ENCODE results near the gene SYNPR.

SYNPR gene

GRCh38 chr3:63532521-63532920 lies 254.4 kb downstream of the SYNPR start:
- DNase-seq (ENCODE audit: low spot score): no peak

DNA sequence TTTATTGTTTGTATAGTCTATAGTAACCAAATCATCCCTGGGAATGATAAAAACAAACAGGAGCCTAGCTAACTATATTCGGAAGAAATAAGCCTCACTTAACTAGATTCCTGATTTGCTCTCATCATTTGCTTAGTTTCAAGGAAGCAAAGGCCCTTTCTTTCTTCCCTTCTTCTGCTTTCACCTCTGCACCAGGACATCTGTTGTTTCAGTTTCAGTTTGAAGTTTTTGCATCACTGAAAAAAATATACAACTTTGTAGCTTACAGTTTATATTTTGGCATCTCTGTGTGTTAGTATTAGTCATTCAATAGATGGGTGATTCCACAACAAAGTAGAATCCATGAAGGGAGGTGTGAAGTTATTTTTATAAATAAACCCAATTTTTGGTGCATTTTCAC lies 260.8 kb downstream of the SYNPR start:
- no peak for DNase-seq (ENCODE audit: low spot score)

DNA sequence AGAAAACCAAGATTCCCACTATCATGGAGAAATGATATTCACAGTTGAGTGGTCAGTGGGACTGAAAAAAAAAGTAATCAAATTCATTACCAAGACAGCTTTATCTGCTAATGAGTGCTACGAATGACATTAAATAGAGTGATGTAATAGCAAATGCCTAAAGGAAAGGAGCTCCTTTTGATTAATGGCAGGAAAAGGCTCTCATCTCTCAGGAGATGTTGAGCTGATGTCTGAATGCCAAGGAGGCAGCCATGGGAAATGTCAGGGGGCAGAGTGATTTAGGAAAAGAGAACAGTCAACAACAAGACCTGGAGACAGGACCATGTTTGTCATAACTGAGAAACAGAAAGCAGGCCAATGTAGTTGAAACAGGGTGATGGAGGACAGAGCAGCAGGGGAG lies 277.7 kb downstream of the SYNPR start:
- DNase-seq (ENCODE audit: low spot score): no peak

DNA sequence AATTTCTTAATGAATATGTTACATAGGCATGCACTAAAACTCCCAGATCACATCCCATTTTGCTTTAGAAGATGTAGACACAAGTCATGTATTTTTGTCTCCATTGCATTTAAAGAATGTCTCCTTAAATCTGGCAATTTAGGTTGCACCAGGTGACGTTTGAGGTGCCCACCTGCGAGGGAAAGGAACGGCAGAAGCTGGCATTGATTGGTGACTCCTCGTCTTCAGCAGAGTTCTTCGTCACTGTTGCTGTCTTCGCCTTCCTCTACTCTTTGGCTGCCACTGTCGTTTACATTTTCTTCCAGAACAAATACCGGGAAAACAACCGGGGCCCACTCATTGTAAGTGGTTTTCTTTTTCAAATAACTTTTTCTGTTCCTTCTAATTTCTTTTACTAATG lies 278.3 kb downstream of the SYNPR start:
- DNase-seq (ENCODE audit: low spot score): no peak

DNA sequence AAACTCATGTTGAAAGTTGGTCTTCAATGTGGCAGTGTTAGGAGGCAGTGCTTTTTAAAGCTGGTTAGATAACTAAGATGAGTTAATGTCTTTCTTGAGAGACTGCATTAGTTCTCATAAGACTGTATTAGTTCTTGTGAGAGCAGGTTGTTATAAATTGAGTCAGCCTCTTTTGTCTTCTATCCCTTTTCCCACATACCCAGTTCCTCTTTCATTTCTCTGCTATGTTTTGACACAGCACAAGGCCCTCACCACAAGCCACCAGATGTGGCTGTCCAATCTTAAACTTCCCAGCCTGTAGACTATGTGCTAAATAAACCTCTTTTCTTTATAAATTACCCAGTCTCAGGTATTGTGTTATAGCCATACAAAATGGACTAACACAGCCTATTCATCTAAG lies 279.8 kb downstream of the SYNPR start:
- no peak for DNase-seq (ENCODE audit: low spot score)

- DNase-seq (ENCODE audit: low spot score): no peak
Observed at GRCh38 chr3:63559884-63560283, 281.8 kb downstream of the SYNPR start.

DNA sequence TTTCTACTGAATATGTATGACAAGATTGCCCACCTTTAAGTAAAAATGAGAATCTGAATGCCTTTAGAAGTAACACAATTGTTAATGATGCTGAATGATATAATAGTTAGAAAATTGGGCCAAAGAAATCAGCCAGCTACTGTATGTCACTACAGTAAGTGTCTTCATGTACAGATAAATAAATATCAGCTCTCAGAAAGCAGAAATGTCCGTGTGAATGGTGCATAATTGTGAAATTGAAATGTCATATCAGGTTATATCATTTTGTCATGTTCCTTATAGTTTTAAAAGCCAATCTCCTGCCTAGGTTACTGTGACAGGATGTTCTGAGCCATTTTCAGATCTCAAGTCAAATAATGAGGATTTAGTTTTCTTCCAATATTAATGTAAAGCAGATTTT lies 283.8 kb downstream of the SYNPR start:
- no peak for DNase-seq (ENCODE audit: low spot score)

GRCh38 chr3:63562323-63562722 lies 284.2 kb downstream of the SYNPR start:
- DNase-seq (ENCODE audit: low spot score): no peak

GRCh38 chr3:63563572-63563971 lies 285.5 kb downstream of the SYNPR start:
- DNase-seq (ENCODE audit: low spot score): no peak

DNA sequence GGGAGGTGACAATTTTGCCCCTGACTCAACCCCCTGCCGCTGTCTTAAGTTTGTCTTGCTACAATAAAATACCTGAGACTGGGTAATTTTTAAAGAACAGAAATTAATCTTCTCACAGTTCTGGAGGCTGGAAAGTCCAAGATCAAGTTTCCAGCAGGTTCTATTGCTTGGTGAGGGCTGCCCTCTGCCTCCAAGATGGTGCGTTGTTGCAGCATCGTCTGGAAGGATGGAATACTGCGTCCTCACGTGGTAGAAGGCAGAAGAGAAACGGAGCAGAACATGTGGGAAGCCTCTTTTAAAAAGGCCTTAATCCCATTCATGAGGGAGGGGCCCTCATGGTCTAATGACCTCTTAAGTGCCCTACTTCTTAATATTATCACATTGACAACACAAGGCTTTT lies 287.1 kb downstream of the SYNPR start:
- DNase-seq (ENCODE audit: low spot score): no peak

DNA sequence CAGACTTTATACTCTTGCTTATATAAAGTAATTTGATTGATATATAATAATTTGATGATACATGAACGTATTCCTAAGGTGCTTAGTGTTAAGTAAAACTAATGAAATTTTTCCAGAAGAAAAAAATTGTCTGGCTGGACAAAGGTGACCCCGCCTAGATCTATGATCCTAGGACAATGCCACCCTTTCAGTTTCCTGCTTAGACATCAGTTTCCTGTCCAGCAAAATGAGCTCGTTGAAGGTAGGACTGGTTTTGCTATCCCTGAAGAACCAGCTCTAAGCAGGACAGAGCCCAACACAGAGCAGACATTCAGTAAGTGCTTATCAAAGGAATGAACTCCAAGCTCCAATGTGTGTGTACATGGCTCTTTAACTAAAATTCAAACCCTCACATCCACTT lies 293.6 kb downstream of the SYNPR start:
- no peak for DNase-seq (ENCODE audit: low spot score)

GRCh38 chr3:63576846-63577245 lies 298.7 kb downstream of the SYNPR start:
- DNase-seq (ENCODE audit: low spot score): no peak

DNA sequence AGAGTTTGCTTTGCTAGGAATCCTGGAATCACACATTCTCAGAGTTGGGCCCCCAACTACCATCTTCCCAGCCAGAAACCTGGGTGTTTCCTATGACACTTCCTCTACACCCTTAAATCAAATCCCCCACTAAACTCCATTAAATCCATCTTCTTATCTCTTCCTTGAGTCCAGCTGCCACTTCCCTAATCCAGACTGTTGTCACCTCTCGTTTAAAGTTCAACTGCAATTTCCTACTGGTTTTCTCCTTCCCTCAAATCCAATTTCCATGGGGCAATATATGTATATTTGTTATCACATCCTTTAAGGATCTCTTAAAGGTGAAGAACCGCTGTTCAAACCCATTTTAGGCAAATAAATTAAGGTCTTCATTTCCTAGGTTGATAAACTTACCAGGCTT lies 300.8 kb downstream of the SYNPR start:
- DNase-seq (ENCODE audit: low spot score): no peak

- DNase-seq (ENCODE audit: low spot score): no peak
Observed at GRCh38 chr3:63580151-63580550, 302.0 kb downstream of the SYNPR start.

DNA sequence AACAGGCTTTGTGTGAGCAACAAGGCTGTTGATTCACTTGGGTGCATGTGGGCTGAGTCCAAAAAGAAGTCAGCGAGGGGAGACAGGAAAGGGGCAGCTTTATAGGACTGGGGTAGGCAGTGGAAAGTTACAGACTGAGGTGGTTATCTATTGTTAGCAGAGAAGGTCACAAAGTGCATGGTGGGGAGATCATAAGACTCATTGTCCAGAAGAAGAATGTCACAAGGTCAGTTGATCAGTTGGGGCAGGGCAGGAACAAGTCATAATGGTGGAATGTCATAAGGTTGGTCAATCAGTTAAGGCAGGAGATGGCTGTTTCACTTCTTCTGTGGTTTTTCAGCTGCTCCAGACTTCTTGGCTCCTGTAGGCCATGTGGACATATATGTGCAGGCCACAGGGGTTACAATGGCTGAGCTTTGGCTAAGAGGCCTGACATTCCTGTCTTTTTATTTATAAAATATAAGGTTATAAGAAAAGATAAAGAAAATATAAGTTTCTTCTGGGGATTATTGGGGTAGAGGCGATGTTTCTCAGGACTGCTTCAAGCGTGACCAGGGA lies 304.9 kb downstream of the SYNPR start:
- no peak for DNase-seq (ENCODE audit: low spot score)

- DNase-seq (ENCODE audit: low spot score): no peak
Observed at GRCh38 chr3:63584681-63585080, 306.6 kb downstream of the SYNPR start.

DNA sequence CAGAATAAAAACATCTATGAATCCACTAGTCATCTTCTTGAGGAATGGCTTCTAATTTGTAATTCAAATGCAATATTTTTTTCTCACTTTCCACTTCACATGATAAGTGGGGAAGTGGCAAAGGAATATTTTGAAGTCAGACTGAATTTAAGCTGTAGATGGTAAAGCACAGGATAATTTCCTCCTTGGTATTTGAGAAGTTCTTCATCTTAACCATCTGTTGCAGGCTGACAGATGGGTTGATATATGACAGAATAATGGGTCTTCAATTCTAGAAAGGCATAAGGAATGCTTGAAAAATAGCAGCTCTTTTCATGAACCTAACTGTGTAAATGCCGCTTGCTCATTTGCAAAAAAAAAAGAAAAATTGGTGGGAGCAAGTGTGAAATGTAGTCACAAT lies 307.8 kb downstream of the SYNPR start:
- DNase-seq (ENCODE audit: low spot score): no peak

DNA sequence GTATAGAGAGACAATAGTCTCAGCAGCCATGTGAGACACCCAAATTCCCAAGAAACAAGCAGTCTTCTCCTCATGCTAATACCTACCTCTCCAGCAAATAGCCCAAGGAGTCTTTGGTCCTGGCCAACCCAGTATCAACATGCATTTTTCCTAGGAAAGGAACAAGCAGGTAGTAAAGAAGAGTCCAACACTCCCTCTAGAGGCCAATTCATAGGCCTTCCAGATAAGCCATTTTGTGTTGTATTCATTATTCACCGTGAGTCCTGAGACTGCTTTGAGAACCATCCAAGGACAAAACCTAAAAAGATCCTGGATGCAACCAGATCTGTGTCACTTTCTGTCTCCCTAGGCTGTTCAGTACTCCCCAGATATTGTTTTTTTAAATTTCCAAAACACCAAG lies 310.8 kb downstream of the SYNPR start:
- DNase-seq (ENCODE audit: low spot score): no peak

DNA sequence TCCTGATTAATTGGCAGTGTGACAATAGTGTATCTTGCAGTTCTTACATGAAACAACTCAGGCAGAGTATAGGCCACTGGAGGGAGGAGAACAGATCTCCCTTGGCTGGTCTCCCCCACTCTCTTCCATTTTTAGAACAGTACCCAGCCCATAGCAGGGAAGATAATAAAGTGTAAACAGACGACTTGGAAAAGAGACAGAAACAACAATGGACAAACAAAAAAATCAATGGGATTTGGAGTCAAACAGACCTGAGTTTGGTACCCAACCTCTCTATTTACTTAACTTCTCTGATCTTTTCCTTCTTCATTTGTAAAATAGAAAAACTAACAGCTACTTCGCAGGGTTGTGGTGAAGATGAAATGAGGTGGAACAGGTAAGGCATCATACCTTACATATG lies 315.7 kb downstream of the SYNPR start:
- no peak for DNase-seq (ENCODE audit: low spot score)

DNA sequence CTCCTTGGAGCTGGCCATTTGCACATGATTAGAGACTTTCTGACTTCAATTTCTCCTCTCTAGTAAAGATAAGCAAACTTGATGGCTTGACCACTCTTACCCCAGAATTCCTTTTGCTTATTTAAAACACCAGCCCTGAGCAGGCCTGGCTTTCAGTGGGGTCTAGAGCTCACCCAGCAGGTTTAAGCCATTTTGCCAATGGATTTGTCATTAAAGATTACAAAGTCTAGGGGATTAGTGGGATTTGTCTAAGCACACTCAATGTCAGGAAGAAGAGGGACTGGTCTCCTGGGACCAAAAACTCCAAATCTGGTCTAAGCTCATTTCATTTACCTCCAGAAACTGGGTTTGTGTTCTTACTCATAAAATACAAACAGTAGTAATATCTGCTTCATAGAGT lies 317.1 kb downstream of the SYNPR start:
- DNase-seq (ENCODE audit: low spot score): no peak

GRCh38 chr3:63597019-63597418 lies 318.9 kb downstream of the SYNPR start:
- DNase-seq (ENCODE audit: low spot score): no peak

- no peak for DNase-seq (ENCODE audit: low spot score)
Observed at GRCh38 chr3:63607716-63608115, 329.6 kb downstream of the SYNPR start.

DNA sequence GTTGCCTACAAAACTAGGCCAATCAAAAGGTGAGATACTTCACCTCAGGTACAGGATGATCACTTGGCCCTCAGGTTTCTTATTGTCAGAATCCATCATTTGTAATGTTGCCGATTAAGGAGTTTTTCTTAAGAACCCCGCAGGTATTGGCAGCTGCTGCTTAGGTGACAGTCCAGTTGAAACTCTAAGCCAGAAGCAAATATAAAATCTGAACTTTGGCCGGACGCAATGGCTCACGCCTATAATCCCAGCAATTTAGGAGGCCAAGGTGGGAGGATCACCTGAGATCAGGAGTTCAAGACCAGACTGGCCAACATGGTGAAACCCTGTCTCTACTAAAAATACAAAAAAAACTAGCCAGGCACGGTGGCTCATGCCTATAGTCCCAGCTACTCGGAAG lies 331.3 kb downstream of the SYNPR start:
- no peak for DNase-seq (ENCODE audit: low spot score)

DNA sequence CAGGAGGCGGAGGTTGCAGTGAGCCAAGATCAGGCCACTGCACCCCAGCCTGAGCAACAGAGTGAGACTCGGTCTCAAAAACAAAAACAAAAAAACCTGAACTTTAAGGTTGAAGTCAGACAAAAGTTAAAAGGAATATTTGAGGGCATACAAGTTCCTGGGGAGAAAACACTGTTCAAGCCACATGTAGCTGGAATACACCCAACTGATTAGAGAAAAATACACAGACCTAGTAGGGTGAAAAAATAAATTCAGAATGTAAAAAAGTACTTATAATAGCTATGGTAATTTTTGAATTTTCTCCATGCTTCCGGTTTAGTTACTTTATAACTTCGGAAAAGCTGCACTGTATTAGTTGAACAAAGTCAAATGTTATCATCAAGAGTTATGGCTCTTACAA lies 331.7 kb downstream of the SYNPR start:
- DNase-seq (ENCODE audit: low spot score): no peak

GRCh38 chr3:63611382-63611781 lies 333.3 kb downstream of the SYNPR start:
- DNase-seq (ENCODE audit: low spot score): no peak

Measured in SK-N-DZ (cell line).